ENCODE data around the gene EHF. TPM values are rescaled to one million over a fixed set of nuclear protein-coding genes. Genes with fewer than 3 reads are reported as not detected.

EHF gene
- total and polyA plus RNA-seq, 8 donors = 9.9 to 53.1 (median 13.9) TPM

DNA sequence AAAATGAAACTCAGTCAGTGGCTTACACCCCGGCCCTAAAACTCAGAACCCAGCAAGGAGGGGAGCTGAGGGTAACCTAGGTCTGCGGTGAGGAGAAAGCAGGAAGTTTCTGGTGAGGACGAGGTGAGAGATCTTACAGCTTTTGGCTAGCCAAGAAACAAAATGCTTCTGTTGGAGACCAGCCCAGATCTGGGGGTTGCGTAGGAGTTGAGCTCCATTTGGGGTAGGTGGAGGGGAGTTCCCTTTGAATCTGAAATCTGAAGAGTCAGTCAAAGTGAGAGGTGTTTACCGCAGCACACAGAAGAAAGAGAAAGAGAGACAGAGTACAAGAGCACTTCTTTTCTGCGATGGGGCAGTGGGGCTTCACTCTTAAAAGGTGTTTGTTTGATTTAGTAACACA lies 29.6 kb downstream of the EHF start:
- Histone ChIP-seq H3K4me3 (no peak overlapping the region), H3K4me1 (peaks cover 28 to 55% of the 10 kb centered on the region in 2 donors), H3K36me3 (peaks cover 0 to 5% of the 10 kb centered on the region in 2 donors), H3K9me3 (no peaks in the 10 kb centered on the region), H3K27me3 (no peaks in the 10 kb centered on the region), H3K27ac (peak overlapping the region; percentile 8 to 15)
- DNase-seq (peak in 2 of 4 donors; percentile 27 to 53), ATAC-seq (peak; percentile 36)
- TF ChIP-seq, protein P1, sequence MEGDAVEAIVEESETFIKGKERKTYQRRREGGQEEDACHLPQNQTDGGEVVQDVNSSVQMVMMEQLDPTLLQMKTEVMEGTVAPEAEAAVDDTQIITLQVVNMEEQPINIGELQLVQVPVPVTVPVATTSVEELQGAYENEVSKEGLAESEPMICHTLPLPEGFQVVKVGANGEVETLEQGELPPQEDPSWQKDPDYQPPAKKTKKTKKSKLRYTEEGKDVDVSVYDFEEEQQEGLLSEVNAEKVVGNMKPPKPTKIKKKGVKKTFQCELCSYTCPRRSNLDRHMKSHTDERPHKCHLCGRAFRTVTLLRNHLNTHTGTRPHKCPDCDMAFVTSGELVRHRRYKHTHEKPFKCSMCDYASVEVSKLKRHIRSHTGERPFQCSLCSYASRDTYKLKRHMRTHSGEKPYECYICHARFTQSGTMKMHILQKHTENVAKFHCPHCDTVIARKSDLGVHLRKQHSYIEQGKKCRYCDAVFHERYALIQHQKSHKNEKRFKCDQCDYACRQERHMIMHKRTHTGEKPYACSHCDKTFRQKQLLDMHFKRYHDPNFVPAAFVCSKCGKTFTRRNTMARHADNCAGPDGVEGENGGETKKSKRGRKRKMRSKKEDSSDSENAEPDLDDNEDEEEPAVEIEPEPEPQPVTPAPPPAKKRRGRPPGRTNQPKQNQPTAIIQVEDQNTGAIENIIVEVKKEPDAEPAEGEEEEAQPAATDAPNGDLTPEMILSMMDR (IDR thresholded peaks at IDR 0.05) = no peak
- intact Hi-C loops (cut with DNase I) = no loop called here

DNA sequence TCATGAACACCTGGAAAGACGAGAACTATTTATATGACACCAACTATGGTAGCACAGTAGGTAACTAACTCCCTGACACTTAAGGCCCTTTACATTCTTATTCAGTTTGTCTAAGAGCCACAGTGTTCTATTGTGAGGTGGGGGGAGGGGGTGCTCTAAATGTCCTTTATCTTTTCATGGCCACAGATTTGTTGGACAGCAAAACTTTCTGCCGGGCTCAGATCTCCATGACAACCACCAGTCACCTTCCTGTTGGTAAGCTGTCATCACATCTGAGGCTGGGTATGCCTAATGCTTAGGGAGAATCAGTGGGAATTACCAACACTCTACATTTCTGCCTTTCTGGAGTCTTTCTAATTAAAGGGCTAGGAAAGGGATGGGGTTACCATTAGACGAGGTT lies 30.7 kb downstream of the EHF start:
- peaks cover 28 to 55% of the 10 kb centered on the region in 2 donors for H3K4me1 ChIP-seq
- peaks cover 0 to 1% of the 10 kb centered on the region in 2 donors for H3K36me3 ChIP-seq
- H3K9me3 ChIP-seq = no peaks in the 10 kb centered on the region
- ATAC-seq = no peak
- no peak for DNase-seq
- H3K27me3 ChIP-seq = no peaks in the 10 kb centered on the region
- TF ChIP-seq, protein P1 (IDR thresholded peaks at IDR 0.05) = no peak
- no peak overlapping the region for H3K27ac ChIP-seq
- no peak overlapping the region for H3K4me3 ChIP-seq
- intact Hi-C loops (cut with DNase I) = no loop called here

DNA sequence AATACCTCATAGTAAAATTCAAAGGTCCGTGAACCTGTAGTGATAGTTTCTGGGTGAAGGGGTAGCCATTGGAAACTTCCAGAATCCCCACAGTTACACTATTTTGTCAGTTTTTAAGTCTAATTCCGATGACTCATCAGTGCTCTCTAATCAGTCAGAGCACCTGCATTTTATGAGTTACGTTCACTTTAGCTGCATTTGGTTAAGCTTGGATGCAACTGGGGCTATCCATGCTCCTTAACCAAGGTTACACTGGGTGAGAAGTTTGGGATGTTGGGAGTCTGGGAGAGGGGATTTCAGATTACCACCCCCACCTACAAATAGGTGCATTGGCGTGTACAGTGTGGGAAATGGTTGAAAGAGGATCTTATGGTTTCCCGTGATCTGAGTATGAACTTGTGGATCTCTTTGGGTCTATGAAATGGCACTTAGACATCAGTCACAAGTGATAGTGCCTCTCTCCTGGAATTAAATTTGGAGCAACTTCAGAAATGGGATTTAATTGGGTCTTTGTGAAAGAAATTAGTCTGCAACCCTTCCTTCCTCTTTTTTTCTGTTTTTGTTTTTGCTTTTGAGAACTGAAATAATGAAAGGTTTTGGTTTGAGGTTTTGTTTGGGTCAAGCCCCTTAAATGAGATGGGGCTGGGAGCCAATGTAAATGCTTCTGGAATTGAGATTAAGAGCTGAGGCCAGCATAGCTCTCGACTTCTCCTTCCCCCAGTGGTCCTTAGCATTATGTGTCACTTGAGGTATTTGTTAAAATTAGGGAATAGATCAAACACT lies 31.5 kb downstream of the EHF start:
- intact Hi-C loops (cut with DNase I) = no loop called here
- Histone ChIP-seq H3K4me3 (no peak overlapping the region), H3K36me3 (peaks cover 0 to 5% of the 10 kb centered on the region in 2 donors), H3K4me1 (peaks cover 28 to 55% of the 10 kb centered on the region in 2 donors), H3K27me3 (no peaks in the 10 kb centered on the region), H3K27ac (no peak overlapping the region), H3K9me3 (no peaks in the 10 kb centered on the region)
- no peak for ATAC-seq
- DNase-seq = no peak
- TF ChIP-seq, protein P1 (IDR thresholded peaks at IDR 0.05) = no peak

DNA sequence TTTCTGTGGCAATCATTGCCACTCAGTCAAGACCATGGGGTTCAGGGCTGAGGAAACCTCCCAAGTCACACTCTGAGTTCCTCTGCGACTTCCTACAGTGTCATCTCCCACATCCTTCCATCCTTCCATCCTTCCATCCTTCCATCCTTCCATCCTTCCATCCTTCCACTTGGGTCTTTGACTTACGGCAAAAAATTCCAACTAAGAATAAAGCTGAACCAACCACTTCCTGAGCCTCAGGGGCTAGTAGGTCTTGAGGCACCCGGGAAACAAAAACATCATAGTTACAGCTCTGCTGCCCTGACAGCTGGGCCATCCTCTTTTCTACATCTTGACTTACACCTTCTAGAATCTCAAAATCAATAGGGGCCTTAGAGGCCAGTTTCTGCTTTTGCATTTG lies 32.1 kb downstream of the EHF start:
- ATAC-seq (no peak), DNase-seq (no peak)
- intact Hi-C loops (cut with DNase I) = no loop called here
- Histone ChIP-seq H3K27me3 (no peaks in the 10 kb centered on the region), H3K4me3 (no peak overlapping the region), H3K27ac (peak overlapping the region; percentile 57), H3K9me3 (no peaks in the 10 kb centered on the region), H3K36me3 (peaks cover 0 to 5% of the 10 kb centered on the region in 2 donors), H3K4me1 (peaks cover 28 to 55% of the 10 kb centered on the region in 2 donors)
- TF ChIP-seq, protein P1 (IDR thresholded peaks at IDR 0.05) = no peak

DNA sequence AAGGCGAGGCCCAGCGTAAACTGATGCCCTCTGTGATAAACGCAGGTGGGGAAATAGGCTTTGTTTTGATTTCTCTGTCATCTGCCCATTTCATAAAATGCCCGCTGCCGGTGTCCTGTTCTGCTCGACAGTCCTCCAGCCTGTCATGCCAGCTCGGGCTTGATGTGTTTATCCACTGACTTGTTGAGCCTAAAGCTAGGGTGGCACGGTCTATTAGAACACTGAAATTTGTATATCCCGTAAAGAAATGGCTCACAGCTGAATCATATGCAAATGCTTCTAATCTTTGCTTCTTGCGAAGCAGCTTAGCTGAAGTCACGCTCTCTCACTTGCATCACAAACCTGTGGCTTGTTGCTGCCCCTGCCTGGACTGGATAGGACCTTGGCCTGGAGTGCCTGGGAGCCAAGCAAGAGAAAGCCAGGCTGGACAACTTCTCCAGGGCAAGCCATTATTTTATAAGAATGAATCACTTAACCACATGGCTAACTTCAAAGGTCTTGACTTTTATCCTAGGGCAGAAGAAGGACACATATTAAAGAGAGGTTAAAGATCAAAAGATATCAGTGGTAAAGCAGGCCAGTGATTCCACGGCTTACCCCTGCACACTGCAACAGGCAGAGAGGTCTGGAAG lies 33.1 kb downstream of the EHF start:
- Histone ChIP-seq H3K36me3 (peaks cover 0 to 5% of the 10 kb centered on the region in 2 donors), H3K4me1 (peaks cover 28 to 55% of the 10 kb centered on the region in 2 donors), H3K27ac (peak overlapping the region; percentile 57), H3K9me3 (no peaks in the 10 kb centered on the region), H3K27me3 (no peaks in the 10 kb centered on the region), H3K4me3 (no peak overlapping the region)
- ATAC-seq (peak; percentile 87), DNase-seq (peak in 2 of 4 donors; percentile 75 to 79)
- intact Hi-C loops (cut with DNase I) = no loop called here
- TF ChIP-seq, protein P1 (IDR thresholded peaks at IDR 0.05) = no peak

Data from left lung (tissue), 10 donors.